ENCODE measurements around the gene PDZD4. TPM values are rescaled to one million over a fixed set of nuclear protein-coding genes. Genes with fewer than 3 reads are reported as not detected.

The PDZD4 gene, protein sequence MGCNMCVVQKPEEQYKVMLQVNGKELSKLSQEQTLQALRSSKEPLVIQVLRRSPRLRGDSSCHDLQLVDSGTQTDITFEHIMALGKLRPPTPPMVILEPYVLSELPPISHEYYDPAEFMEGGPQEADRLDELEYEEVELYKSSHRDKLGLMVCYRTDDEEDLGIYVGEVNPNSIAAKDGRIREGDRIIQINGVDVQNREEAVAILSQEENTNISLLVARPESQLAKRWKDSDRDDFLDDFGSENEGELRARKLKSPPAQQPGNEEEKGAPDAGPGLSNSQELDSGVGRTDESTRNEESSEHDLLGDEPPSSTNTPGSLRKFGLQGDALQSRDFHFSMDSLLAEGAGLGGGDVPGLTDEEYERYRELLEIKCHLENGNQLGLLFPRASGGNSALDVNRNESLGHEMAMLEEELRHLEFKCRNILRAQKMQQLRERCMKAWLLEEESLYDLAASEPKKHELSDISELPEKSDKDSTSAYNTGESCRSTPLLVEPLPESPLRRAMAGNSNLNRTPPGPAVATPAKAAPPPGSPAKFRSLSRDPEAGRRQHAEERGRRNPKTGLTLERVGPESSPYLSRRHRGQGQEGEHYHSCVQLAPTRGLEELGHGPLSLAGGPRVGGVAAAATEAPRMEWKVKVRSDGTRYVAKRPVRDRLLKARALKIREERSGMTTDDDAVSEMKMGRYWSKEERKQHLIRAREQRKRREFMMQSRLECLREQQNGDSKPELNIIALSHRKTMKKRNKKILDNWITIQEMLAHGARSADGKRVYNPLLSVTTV
- total RNA-seq: 165 TPM

DNA sequence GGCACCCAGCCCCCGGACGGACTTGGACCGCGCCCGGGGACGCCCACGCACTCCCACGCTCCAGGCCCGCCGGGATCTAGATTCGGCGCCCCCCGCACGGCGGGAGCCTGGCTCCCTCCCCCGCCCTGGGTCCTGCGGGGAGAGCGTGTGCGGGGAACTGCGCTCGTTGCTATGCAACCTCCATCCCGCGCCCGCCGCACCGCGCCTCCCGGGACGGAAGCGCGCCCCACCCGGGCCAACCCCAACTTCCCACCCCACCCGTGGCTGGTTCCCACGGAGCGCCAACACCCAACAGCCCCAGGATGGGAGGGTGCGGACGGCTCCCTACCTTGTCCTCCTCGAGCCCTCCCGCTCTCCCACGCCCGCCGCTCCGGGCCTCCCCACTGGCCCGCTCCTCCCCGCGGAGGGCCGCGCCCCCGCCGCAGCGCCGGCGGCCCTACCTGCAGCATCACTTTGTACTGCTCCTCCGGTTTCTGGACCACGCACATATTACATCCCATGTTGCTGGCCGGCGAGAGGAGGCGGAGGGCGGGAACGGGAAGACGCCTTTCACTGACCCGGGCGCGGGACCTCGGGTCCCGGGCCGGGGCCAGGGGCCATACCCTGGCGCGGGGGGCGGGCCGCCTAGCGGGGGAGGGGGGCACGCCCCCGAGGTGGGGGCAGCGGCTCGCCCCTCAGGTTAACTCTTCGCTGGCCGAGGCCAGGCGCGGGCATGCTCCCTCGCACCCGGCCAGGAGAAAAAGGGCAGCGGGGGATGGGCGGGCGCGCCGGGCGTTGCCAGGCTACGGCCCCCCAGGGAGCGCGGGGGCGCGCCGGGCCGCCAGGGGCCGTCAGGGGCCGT lies at the start of gene PDZD4:
TSS of gene PDZD4 (minus strand) at position 746 of the 841 bp plus-strand sequence. CDS start at position 500, 246 bp downstream.
- FAIRE-seq: no peak
- DNase-seq (ENCODE audit: low spot score in 2 of 2): peak in 1 of 2 donors; percentile 36

DNA sequence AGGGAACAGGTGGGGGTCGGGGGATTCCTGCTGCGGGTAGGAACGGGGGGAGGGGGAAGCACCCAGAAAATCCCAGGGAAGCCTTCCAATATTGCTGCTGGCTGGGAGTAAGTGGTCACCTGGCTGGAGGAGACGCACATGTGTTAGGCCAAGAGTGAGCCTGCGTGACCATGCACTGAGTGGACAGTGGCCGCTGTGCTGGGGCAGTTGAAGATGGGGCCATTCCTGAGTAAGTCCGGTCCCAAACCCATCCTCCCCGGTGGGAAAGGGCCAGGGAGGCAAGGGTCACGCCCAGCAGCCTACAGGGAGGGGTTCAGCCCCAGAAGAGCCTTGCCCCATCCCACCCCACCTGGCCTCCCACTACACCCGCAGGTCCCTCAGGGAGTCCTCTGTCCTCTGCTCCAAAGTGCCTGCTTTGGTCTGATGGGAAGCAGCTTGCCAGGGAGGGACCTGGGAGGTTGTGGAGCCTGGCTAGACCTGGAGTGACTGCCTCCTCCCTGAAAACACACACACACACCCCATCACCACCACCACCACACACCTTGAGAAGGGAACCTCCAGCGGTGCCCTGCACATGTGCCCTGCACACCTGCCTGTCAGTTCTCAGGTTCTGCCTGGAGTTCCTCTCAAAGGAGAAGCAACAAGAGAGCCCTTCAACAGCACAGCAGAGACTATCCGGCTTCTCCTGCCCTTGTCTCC lies 49.5 kb upstream of the PDZD4 start:
- FAIRE-seq: no peak

GRCh38 chrX:153878969-153879653 lies 48.8 kb upstream of the PDZD4 start:
- DNase-seq (ENCODE audit: low spot score in 2 of 2) (no peak), FAIRE-seq (no peak)

More for the DNA sequence above, 49.5 kb upstream of the PDZD4 start:
- DNase-seq (ENCODE audit: low spot score in 2 of 2): no peak

GRCh38 chrX:153878345-153878744 lies 48.0 kb upstream of the PDZD4 start:
- no peak for DNase-seq (ENCODE audit: low spot score in 2 of 2)
- no peak for FAIRE-seq

- FAIRE-seq: no peak
- DNase-seq (ENCODE audit: low spot score in 2 of 2): no peak
Measured at GRCh38 chrX:153877571-153878261, 47.4 kb upstream of the PDZD4 start.

GRCh38 chrX:153876112-153876491 lies 45.8 kb upstream of the PDZD4 start:
- DNase-seq (ENCODE audit: low spot score in 2 of 2): no peak

DNA sequence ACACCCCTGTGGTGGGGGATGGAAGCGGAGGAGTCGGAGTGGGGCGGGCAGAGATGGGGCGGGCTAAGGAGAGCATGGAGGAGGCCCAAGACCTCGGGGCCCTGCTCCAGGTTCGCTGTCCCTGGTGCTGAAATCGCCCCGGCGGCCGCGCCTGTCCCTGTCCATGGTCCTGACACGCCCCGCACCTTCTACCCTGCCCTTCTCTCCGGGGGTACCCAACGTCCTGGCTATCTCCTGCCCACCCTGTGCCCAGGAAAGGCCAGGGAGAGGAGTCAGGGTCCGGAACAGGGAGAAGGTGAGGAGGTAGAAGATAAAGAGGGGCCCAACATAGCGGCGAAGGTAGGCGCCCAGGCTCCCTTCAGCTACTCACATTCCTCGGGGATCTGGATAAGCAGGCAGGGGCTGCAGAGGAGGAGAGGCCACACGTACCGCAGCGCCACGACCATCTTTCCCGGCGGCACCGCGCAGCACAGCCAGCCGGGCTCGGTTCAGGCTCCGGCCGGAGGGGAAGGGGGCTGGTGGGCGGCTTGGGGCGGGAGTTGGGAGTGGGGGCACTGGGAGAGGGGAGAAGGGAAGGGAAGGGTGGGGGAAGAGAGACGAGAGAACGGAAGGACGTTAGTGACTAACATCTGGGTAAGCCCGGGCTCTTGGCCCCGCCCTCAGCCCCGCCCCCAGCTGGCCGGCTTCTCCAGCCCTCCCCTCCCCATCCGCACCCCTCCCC lies 45.2 kb upstream of the PDZD4 start:
- DNase-seq (ENCODE audit: low spot score in 2 of 2): peak; percentile 77 to 84
- no peak for FAIRE-seq

More at GRCh38 chrX:153876112-153876491, 45.8 kb upstream of the PDZD4 start:
- FAIRE-seq: no peak

GRCh38 chrX:153874366-153875125 lies 44.2 kb upstream of the PDZD4 start:
- FAIRE-seq: no peak

GRCh38 chrX:153874085-153874365 lies 43.7 kb upstream of the PDZD4 start:
- no peak for DNase-seq (ENCODE audit: low spot score in 2 of 2)
- no peak for FAIRE-seq

More at GRCh38 chrX:153874366-153875125, 44.2 kb upstream of the PDZD4 start:
- DNase-seq (ENCODE audit: low spot score in 2 of 2): no peak

- no peak for FAIRE-seq
- DNase-seq (ENCODE audit: low spot score in 2 of 2): no peak
Measured at GRCh38 chrX:153873282-153874084, 43.1 kb upstream of the PDZD4 start.

- DNase-seq (ENCODE audit: low spot score in 2 of 2): no peak
- FAIRE-seq: no peak
Measured at GRCh38 chrX:153871946-153872878, 41.9 kb upstream of the PDZD4 start.

- FAIRE-seq (no peak), DNase-seq (ENCODE audit: low spot score in 2 of 2) (no peak)
Measured at GRCh38 chrX:153871451-153871850, 41.1 kb upstream of the PDZD4 start.

- FAIRE-seq: no peak
Measured at GRCh38 chrX:153870791-153871360, 40.5 kb upstream of the PDZD4 start.

DNA sequence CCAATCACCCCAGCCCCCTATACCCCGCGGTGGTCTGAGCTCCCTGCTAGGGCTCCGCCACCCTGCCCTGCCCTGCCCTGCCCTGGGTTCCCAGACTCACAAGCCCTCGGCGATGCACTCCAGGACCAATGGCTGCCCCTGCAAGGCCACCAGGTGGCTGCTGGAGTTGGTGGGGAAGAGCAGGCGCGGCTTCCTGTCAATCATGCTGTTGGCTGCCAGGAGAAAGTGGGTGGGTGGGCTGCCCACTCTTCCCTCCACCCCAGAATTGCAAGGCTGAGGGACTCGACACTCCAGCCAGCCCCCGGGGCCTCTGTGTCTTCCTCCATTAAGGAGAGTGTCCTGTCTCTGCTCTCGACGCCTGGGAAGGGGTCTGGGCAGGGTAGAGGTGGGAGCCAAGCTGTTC lies 39.9 kb upstream of the PDZD4 start:
- FAIRE-seq: no peak

More at GRCh38 chrX:153870791-153871360, 40.5 kb upstream of the PDZD4 start:
- no peak for DNase-seq (ENCODE audit: low spot score in 2 of 2)

More for the DNA sequence above, 39.9 kb upstream of the PDZD4 start:
- DNase-seq (ENCODE audit: low spot score in 2 of 2): no peak

All from frontal cortex (tissue), 4 donors.